Fibroblast of skin of scalp (primary cell): ENCODE results near the gene AGPAT2.

ENCODE experiments used
- DNase-seq: peaks from one replicate; pipeline ENCODE4 v3.0.0-alpha.2; 2013

AGPAT2 gene

GRCh38 chr9:136624184-136624951 lies 62.9 kb downstream of the AGPAT2 start:
- DNase-seq: no peak

GRCh38 chr9:136623842-136624183 lies 63.4 kb downstream of the AGPAT2 start:
- no peak for DNase-seq
